ENCODE measurements around the gene GPR158.

The GPR158 gene

DNA sequence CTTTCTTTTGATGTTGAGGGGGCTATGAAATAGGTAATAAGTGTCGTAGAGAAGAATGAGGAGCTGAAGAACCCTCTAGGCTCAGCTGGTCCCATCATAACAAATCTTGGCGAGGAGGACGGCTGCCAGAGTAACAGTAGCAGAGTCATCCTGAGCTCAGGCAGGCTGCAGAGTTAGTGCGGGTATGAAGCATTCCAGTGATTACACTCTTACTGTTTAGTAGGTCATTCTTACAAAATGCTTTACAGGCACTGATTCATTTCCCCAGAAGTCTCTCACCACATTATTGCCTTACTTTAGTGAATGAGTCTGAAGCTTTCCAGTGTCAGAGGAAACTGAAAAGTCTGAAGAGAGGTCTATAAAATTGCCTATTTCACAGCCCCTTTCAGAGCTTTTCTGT, 43.9 kb upstream of the GPR158 start:
- Histone ChIP-seq H4K20me1 (ENCODE audit: insufficient read depth, low read length) (no peaks in the 10 kb centered on the region), H3K4me1 (ENCODE audit: insufficient read depth, low read length) (no peaks in the 10 kb centered on the region), H3K79me2 (ENCODE audit: insufficient read depth, low read length) (no peaks in the 10 kb centered on the region), H3K27me3 (ENCODE audit: insufficient read depth, low read length, poor library complexity) (no peaks in the 10 kb centered on the region), H3K36me3 (ENCODE audit: insufficient read depth, low read length) (no peaks in the 10 kb centered on the region), H3K4me2 (ENCODE audit: insufficient read depth, low read length) (no peak overlapping the region), H3K9me3 (ENCODE audit: insufficient read depth, low read length, severe bottlenecking) (peaks cover 2% of the 10 kb centered on the region), H3K27ac (ENCODE audit: low read length) (no peak overlapping the region), H3K4me3 (ENCODE audit: low read depth in 1 of 2, low read length in 2 of 2) (no peak overlapping the region), H2AFZ (ENCODE audit: low read depth, low read length) (no peak overlapping the region), H3K9ac (ENCODE audit: low read depth, low read length) (no peak overlapping the region)
- no peak for TF ChIP-seq EZH2 (IDR thresholded peaks at IDR 0.05; ENCODE audit: borderline replicate concordance, low read depth, low read length, severe bottlenecking)
- TF ChIP-seq, protein P1, sequence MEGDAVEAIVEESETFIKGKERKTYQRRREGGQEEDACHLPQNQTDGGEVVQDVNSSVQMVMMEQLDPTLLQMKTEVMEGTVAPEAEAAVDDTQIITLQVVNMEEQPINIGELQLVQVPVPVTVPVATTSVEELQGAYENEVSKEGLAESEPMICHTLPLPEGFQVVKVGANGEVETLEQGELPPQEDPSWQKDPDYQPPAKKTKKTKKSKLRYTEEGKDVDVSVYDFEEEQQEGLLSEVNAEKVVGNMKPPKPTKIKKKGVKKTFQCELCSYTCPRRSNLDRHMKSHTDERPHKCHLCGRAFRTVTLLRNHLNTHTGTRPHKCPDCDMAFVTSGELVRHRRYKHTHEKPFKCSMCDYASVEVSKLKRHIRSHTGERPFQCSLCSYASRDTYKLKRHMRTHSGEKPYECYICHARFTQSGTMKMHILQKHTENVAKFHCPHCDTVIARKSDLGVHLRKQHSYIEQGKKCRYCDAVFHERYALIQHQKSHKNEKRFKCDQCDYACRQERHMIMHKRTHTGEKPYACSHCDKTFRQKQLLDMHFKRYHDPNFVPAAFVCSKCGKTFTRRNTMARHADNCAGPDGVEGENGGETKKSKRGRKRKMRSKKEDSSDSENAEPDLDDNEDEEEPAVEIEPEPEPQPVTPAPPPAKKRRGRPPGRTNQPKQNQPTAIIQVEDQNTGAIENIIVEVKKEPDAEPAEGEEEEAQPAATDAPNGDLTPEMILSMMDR (IDR thresholded peaks at IDR 0.05; ENCODE audit: borderline replicate concordance, extremely low read depth, low read length, poor library complexity, severe bottlenecking), result no peak
- no peak for DNase-seq
- no peak for ATAC-seq (ENCODE audit: insufficient read depth, low read depth)

DNA sequence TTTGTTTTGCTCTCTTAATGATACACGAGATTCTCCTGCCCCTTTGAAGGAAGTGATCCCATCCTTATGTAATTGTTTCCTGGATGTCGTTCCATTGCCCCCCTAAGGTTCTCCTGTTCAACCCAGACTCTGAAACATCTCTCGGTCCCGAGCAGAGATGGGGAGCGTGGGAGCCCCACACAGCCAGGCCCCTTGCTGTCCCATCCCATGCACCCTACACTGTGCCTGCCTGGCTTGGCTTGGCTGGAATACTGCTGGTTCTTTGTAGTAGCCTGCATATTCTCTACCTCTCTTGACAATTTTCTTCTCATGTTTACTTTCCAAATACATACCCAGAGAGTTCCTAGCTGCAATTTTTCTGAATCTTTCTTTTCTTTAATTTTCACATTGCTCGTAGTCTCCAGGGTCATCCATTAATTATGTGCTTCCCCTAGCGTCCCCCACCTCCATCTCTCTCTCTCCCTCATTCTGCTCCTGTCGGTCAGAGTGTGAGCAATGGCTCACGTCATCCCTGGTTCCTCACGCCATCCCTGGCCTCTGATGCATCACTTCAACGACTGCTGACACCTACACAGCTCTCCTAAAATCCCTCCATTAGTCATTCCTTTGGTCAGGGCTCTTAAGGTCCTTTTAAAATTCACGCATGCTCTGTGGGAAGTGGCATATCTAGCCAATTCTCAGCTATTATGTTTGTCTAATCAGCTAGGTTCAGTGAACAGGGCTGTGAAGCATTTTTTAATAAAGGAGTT, 32.5 kb upstream of the GPR158 start:
- Histone ChIP-seq H3K36me3 (ENCODE audit: insufficient read depth, low read length) (no peaks in the 10 kb centered on the region), H3K4me1 (ENCODE audit: insufficient read depth, low read length) (no peaks in the 10 kb centered on the region), H2AFZ (ENCODE audit: low read depth, low read length) (no peak overlapping the region), H4K20me1 (ENCODE audit: insufficient read depth, low read length) (no peaks in the 10 kb centered on the region), H3K27me3 (ENCODE audit: insufficient read depth, low read length, poor library complexity) (no peaks in the 10 kb centered on the region), H3K9me3 (ENCODE audit: insufficient read depth, low read length, severe bottlenecking) (no peaks in the 10 kb centered on the region), H3K4me2 (ENCODE audit: insufficient read depth, low read length) (no peak overlapping the region), H3K27ac (ENCODE audit: low read length) (no peak overlapping the region), H3K79me2 (ENCODE audit: insufficient read depth, low read length) (no peaks in the 10 kb centered on the region), H3K9ac (ENCODE audit: low read depth, low read length) (no peak overlapping the region), H3K4me3 (ENCODE audit: low read depth in 1 of 2, low read length in 2 of 2) (no peak overlapping the region)
- no peak for DNase-seq
- TF ChIP-seq, protein P1 (IDR thresholded peaks at IDR 0.05; ENCODE audit: borderline replicate concordance, extremely low read depth, low read length, poor library complexity, severe bottlenecking), result no peak
- TF ChIP-seq EZH2 (IDR thresholded peaks at IDR 0.05; ENCODE audit: borderline replicate concordance, low read depth, low read length, severe bottlenecking), result no peak
- ATAC-seq (ENCODE audit: insufficient read depth, low read depth), result no peak

DNA sequence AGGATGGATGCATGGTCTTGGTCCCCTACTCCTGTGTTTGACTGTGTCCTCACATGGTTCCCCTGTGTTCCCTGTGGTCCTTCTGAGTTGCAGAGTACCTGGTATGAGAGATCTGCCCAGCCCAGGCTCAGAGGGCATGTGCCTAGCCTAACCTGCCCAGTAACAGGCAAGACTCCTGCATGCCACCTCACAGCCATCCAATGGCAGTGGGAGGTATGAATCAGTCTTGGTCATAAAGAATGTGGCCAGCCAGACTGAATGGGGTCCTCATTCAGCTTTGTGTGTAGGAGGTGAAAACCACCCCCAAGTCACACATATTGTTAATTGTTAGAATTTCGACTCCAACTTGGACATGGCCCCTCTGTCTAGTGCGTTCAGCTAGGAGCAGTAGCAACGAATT, 17.2 kb upstream of the GPR158 start:
- no peak overlapping the region for H2AFZ ChIP-seq (ENCODE audit: low read depth, low read length)
- no peaks in the 10 kb centered on the region for H4K20me1 ChIP-seq (ENCODE audit: insufficient read depth, low read length)
- no peak overlapping the region for H3K4me3 ChIP-seq (ENCODE audit: low read depth in 1 of 2, low read length in 2 of 2)
- ATAC-seq (ENCODE audit: insufficient read depth, low read depth) (no peak), DNase-seq (no peak)
- no peak overlapping the region for H3K4me2 ChIP-seq (ENCODE audit: insufficient read depth, low read length)
- H3K9ac ChIP-seq (ENCODE audit: low read depth, low read length), result no peak overlapping the region
- no peaks in the 10 kb centered on the region for H3K9me3 ChIP-seq (ENCODE audit: insufficient read depth, low read length, severe bottlenecking)
- H3K79me2 ChIP-seq (ENCODE audit: insufficient read depth, low read length), result no peaks in the 10 kb centered on the region
- TF ChIP-seq, protein P1 (IDR thresholded peaks at IDR 0.05; ENCODE audit: borderline replicate concordance, extremely low read depth, low read length, poor library complexity, severe bottlenecking), result no peak
- no peak for TF ChIP-seq EZH2 (IDR thresholded peaks at IDR 0.05; ENCODE audit: borderline replicate concordance, low read depth, low read length, severe bottlenecking)
- no peak overlapping the region for H3K27ac ChIP-seq (ENCODE audit: low read length)
- H3K4me1 ChIP-seq (ENCODE audit: insufficient read depth, low read length), result no peaks in the 10 kb centered on the region
- H3K27me3 ChIP-seq (ENCODE audit: insufficient read depth, low read length, poor library complexity), result peaks cover 3% of the 10 kb centered on the region
- no peaks in the 10 kb centered on the region for H3K36me3 ChIP-seq (ENCODE audit: insufficient read depth, low read length)
